Measurements from ENCODE around the gene BRD4.

- no peak for TF ChIP-seq POLR2A (IDR thresholded peaks at IDR 0.05; ENCODE audit: low read depth, low read length)
- 0 out of 2 replicates have a peak, but pooled peaks have one; percentile 13 for TF ChIP-seq POLR2AphosphoS5 (IDR thresholded peaks at IDR 0.05; ENCODE audit: low read depth, low read length)
- no peak for TF ChIP-seq TAF1 (IDR thresholded peaks at IDR 0.05; ENCODE audit: borderline replicate concordance, low read depth, low read length)
Observed at GRCh38 chr19:15280915-15281683, 51.2 kb downstream of the BRD4 start.
